GM23338 (cell line): ENCODE data around the gene DNAI1. TPM values are rescaled to one million over a fixed set of nuclear protein-coding genes. Genes with fewer than 3 reads are reported as not detected.

ENCODE experiments used
- ATAC-seq: fragments of 200-7000 bp; cut with Tn5 transposase; 3 replicates; pipeline ENCODE4 v1.9.1; 2020
- DNase-seq: peaks from one replicate; pipeline ENCODE4 v3.0.0-alpha.2; 2015; ENCODE audit warnings: low spot score
- H2AFZ ChIP-seq: fragments of 200-600 bp; sonication (generic); 2 replicates; pipeline ENCODE4 v1.8.0; 2016; ENCODE audit warnings: antibody characterized with exemption, mild to moderate bottlenecking, moderate library complexity
- H3F3A ChIP-seq: fragments of 200-600 bp; sonication (generic); replicated peaks from 2 replicates; pipeline ENCODE4 v1.8.0; 2017; ENCODE audit warnings: antibody characterized with exemption, mixed run types, low read depth
- H3K27ac ChIP-seq: fragments of 200-600 bp; sonication (generic); 2 replicates; pipeline ENCODE4 v1.6.1; 2016; ENCODE audit warnings: low read depth
- H3K27me3 ChIP-seq: fragments of 200-600 bp; sonication (generic); 2 replicates; pipeline ENCODE4 v1.8.0; 2016; ENCODE audit warnings: mild to moderate bottlenecking, mixed run types, moderate library complexity; ENCODE audit not compliant: insufficient read depth
- H3K36me3 ChIP-seq: fragments of 200-600 bp; sonication (generic); 2 replicates; pipeline ENCODE4 v1.8.0; 2016; ENCODE audit warnings: mild to moderate bottlenecking; ENCODE audit not compliant: insufficient read depth
- H3K4me1 ChIP-seq: fragments of 200-600 bp; sonication (generic); 2 replicates; pipeline ENCODE4 v1.8.0; 2016; ENCODE audit warnings: mild to moderate bottlenecking, moderate library complexity; ENCODE audit not compliant: insufficient read depth
- H3K4me2 ChIP-seq: fragments of 200-600 bp; sonication (generic); 2 replicates; pipeline ENCODE4 v1.7.1; 2017; ENCODE audit warnings: mixed run types
- H3K4me3 ChIP-seq: fragments of 200-600 bp; sonication (generic); 2 replicates; pipeline ENCODE4 v1.6.1; 2016; ENCODE audit warnings: mixed run types
- H3K79me2 ChIP-seq: fragments of 200-600 bp; sonication (generic); replicated peaks from 2 replicates; pipeline ENCODE4 v1.8.0; 2017; ENCODE audit warnings: mild to moderate bottlenecking; ENCODE audit not compliant: insufficient read depth
- H3K9me2 ChIP-seq: fragments of 200-600 bp; sonication (generic); 2 replicates; pipeline ENCODE4 v1.8.0; 2017; ENCODE audit not compliant: insufficient read depth
- H4K20me1 ChIP-seq: fragments of 200-600 bp; sonication (generic); replicated peaks from 2 replicates; pipeline ENCODE4 v1.8.0; 2017; ENCODE audit warnings: mild to moderate bottlenecking; ENCODE audit not compliant: insufficient read depth
- H3K27ac Mint-ChIP-seq: 2 replicates; pipeline ENCODE4 v1.8.0; 2020; ENCODE audit warnings: inconsistent platforms, mild to moderate bottlenecking, moderate library complexity, mixed read lengths
- H3K27me3 Mint-ChIP-seq: 3 replicates; pipeline ENCODE4 v1.8.0; 2022; ENCODE audit warnings: low read depth, mild to moderate bottlenecking, moderate library complexity, mixed read lengths, inconsistent platforms; ENCODE audit not compliant: insufficient read depth, poor library complexity
- H3K36me3 Mint-ChIP-seq: 3 replicates; pipeline ENCODE4 v1.8.0; 2021; ENCODE audit warnings: low read depth, mild to moderate bottlenecking, inconsistent platforms, moderate library complexity, mixed read lengths
- H3K4me1 Mint-ChIP-seq: 3 replicates; pipeline ENCODE4 v1.8.0; 2020; ENCODE audit warnings: mild to moderate bottlenecking, inconsistent platforms, mixed read lengths
- H3K4me3 Mint-ChIP-seq: 3 replicates; pipeline ENCODE4 v1.8.0; 2021; ENCODE audit warnings: moderate library complexity, mild to moderate bottlenecking, inconsistent platforms, mixed read lengths
- H3K9me3 Mint-ChIP-seq: 3 replicates; pipeline ENCODE4 v1.8.0; 2020; ENCODE audit warnings: moderate library complexity, mild to moderate bottlenecking, inconsistent platforms, mixed read lengths
- CTCF ChIP-seq, 2 experiments: fragments of 200-600 bp in 1 of 2; sonication (generic) in 1 of 2; conservative IDR thresholded peaks; 2 replicates each; pipeline versions ENCODE4 v1.5.1 to v1.6.1; 2016 to 2017; ENCODE audit warnings: antibody characterized with exemption in 2 of 2, low read depth in 2 of 2, mild to moderate bottlenecking in 2 of 2, moderate library complexity in 1 of 2
- ETS1 ChIP-seq: IDR thresholded peaks from 2 replicates; pipeline ENCODE4 v1.6.1; 2016; ENCODE audit warnings: antibody characterized with exemption
- EZH2phosphoT487 ChIP-seq: fragments of 200-600 bp; sonication (generic); IDR thresholded peaks from one replicate; pipeline ENCODE4 v1.8.1; 2018; ENCODE audit warnings: antibody characterized with exemption; ENCODE audit not compliant: unreplicated experiment
- JUNB ChIP-seq: IDR thresholded peaks from one replicate; pipeline ENCODE4 v1.6.1; 2016; ENCODE audit warnings: antibody characterized with exemption; ENCODE audit not compliant: unreplicated experiment
- NANOG ChIP-seq: IDR thresholded peaks from 2 replicates; pipeline ENCODE4 v1.6.1; 2016; ENCODE audit warnings: antibody characterized with exemption, borderline replicate concordance
- REST ChIP-seq: IDR thresholded peaks from one replicate; pipeline ENCODE4 v1.6.1; 2018; ENCODE audit warnings: antibody characterized with exemption; ENCODE audit not compliant: unreplicated experiment
- STAT1 ChIP-seq: IDR thresholded peaks from one replicate; pipeline ENCODE4 v1.6.1; 2016; ENCODE audit warnings: antibody characterized with exemption; ENCODE audit not compliant: unreplicated experiment
- ZNF462 ChIP-seq: fragments of 250-450 bp; sonication (Bioruptor Pico); IDR thresholded peaks from 2 replicates; pipeline ENCODE4 v1.5.0; 2020; ENCODE audit warnings: mild to moderate bottlenecking, moderate library complexity
- polyA plus RNA-seq: library from polyadenylated mRNA; unstranded; fragments of >200 nt; fragmentation: Nextera tagmentation; extraction: Ambion mirVana; gene quantifications from 2 replicates; pipeline ENCODE4 v1.2.1, GENCODE V29; 2016
- total RNA-seq: library from RNA; depleted of rRNA; stranded (reverse); fragments of >200 nt; shearing (Covaris generic); gene quantifications from 2 replicates; pipeline ENCODE4 v1.2.3, GENCODE V29; 2014

Gene DNAI1
- total and polyA plus RNA-seq, 2 experiments from 2014 or later = 1.0 to 1.1 TPM

GRCh38 chr9:34452568-34452967 is 6.0 kb upstream of the DNAI1 start:
- no peak overlapping the region for H3K27ac Mint-ChIP-seq
- TF ChIP-seq STAT1 (no peak), ZNF462 (CRISPR knock-in tag) (no peak)
- H3K4me3 Mint-ChIP-seq = no peak overlapping the region
- H3K27me3 ChIP-seq = peaks cover 17% of the 10 kb centered on the region
- H3K27ac ChIP-seq = no peak overlapping the region
- ATAC-seq (no peak), DNase-seq (no peak)
- H3K4me1 ChIP-seq = peaks cover 12% of the 10 kb centered on the region
- peaks cover 17% of the 10 kb centered on the region; the same call in 1 of the 2 replicates for H3K79me2 ChIP-seq
- no peaks in the 10 kb centered on the region for H3K36me3 Mint-ChIP-seq
- H3K27me3 Mint-ChIP-seq = peaks cover 10% of the 10 kb centered on the region
- H2AFZ ChIP-seq = no peak overlapping the region
- H3F3A ChIP-seq = 0 out of 2 replicates have a peak, but pooled peaks cover 5% of the 10 kb centered on the region
- no peaks in the 10 kb centered on the region for H3K9me3 Mint-ChIP-seq
- no peak overlapping the region for H3K4me3 ChIP-seq
- no peak overlapping the region for H3K4me2 ChIP-seq
- peaks cover 30% of the 10 kb centered on the region for H3K4me1 Mint-ChIP-seq
- no peaks in the 10 kb centered on the region for H3K36me3 ChIP-seq
- no peaks in the 10 kb centered on the region; the same call in 1 of the 2 replicates for H3K9me2 ChIP-seq
- peaks cover 2% of the 10 kb centered on the region for H4K20me1 ChIP-seq

- no peak overlapping the region for H3K27ac ChIP-seq
- H3K27ac Mint-ChIP-seq = no peak overlapping the region
- H3K4me1 Mint-ChIP-seq = peaks cover 37% of the 10 kb centered on the region
- H4K20me1 ChIP-seq = peaks cover 2% of the 10 kb centered on the region; the same call in 1 of the 2 replicates
- H2AFZ ChIP-seq = no peak overlapping the region
- H3K79me2 ChIP-seq = peaks cover 14% of the 10 kb centered on the region; the same call in 1 of the 2 replicates
- H3K36me3 ChIP-seq = no peaks in the 10 kb centered on the region
- peaks cover 17% of the 10 kb centered on the region for H3K27me3 ChIP-seq
- no peaks in the 10 kb centered on the region for H3K36me3 Mint-ChIP-seq
- H3K4me2 ChIP-seq = no peak overlapping the region
- ATAC-seq (no peak), DNase-seq (peak; percentile 67)
- H3K9me3 Mint-ChIP-seq = no peaks in the 10 kb centered on the region
- no peak overlapping the region for H3K4me3 ChIP-seq
- H3K4me3 Mint-ChIP-seq = no peak overlapping the region
- H3K9me2 ChIP-seq = no peaks in the 10 kb centered on the region; the same call in 1 of the 2 replicates
- H3K27me3 Mint-ChIP-seq = peaks cover 23% of the 10 kb centered on the region
- TF ChIP-seq NANOG = no peak
- no peak for TF ChIP-seq REST
- no peak for TF ChIP-seq EZH2phosphoT487
- no peak for TF ChIP-seq STAT1
- TF ChIP-seq CTCF (conservative IDR thresholded peaks at IDR 0.05; ENCODE audit: low read depth in 2 of 2) = peak in 1 of 2 experiments; percentile 37; a peak in 3 of 4 replicates
- TF ChIP-seq JUNB = no peak
- no peak for TF ChIP-seq ETS1
- peaks cover 12% of the 10 kb centered on the region for H3K4me1 ChIP-seq
- H3F3A ChIP-seq = 0 out of 2 replicates have a peak, but pooled peaks cover 5% of the 10 kb centered on the region
These were observed 4.0 kb upstream of the DNAI1 start for GRCh38 chr9:34454571-34455065.
